Gastrocnemius medialis (tissue), 4 donors: ENCODE results near the gene SEMA3E. TPM values are rescaled to one million over a fixed set of nuclear protein-coding genes. Genes with fewer than 3 reads are reported as not detected.
"Not testable (repeated sequence)": the region's sequence is repeated elsewhere in the genome, so short reads cannot be mapped to it uniquely, and the experiment has no call there.

Experiments used
- ATAC-seq, 2 donors: fragments of 150-250 bp; one replicate each; pipeline ENCODE4 v1.9.1; 2016
- DNase-seq, 2 donors: peaks; one replicate each; pipeline ENCODE4 v3.0.0-alpha.2; 2019
- H3K27ac ChIP-seq, 4 donors: fragments of 200-600 bp; sonication (generic); 1 replicate in 1 of 4; 2 replicates in 3 of 4; pipeline ENCODE4 v1.5.1; 2016 to 2018; ENCODE audit warnings: mild to moderate bottlenecking in 2 of 4, moderate library complexity in 1 of 4
- H3K27me3 ChIP-seq, 3 donors: fragments of 200-600 bp; sonication (generic) in 2 of 3; 1 replicate in 1 of 3; 2 replicates in 2 of 3; pipeline versions ENCODE4 v1.5.1 to v1.6.0; 2016 to 2019; ENCODE audit warnings: mild to moderate bottlenecking in 1 of 3, moderate library complexity in 1 of 3
- H3K36me3 ChIP-seq, 2 donors: fragments of 200-600 bp; sonication (generic) in 1 of 2; one replicate each; pipeline ENCODE4 v1.5.1; 2017 to 2018
- H3K4me1 ChIP-seq, 2 donors: fragments of 200-600 bp; sonication (generic) in 1 of 2; one replicate each; pipeline ENCODE4 v1.5.1; 2016 to 2017; ENCODE audit warnings: mild to moderate bottlenecking in 2 of 2
- H3K4me3 ChIP-seq, 4 donors: fragments of 200-600 bp; sonication (generic) in 3 of 4; 1 replicate in 1 of 4; 2 replicates in 3 of 4; pipeline ENCODE4 v1.5.1; 2016 to 2019; ENCODE audit warnings: mild to moderate bottlenecking in 2 of 4
- H3K9me3 ChIP-seq, 3 donors: fragments of 200-600 bp; sonication (generic) in 2 of 3; 1 replicate in 1 of 3; 2 replicates in 2 of 3; pipeline ENCODE4 v1.5.1; 2016 to 2019
- POLR2A ChIP-seq, 2 donors: fragments of 450-650 bp; IDR thresholded peaks; one replicate each; pipeline ENCODE4 v1.6.1; 2017; ENCODE audit warnings: antibody characterized with exemption in 2 of 2, mild to moderate bottlenecking in 2 of 2, moderate library complexity in 2 of 2
- in situ Hi-C, 4 donors: fragments of 200-750 bp; cut with MboI; loops; one replicate each; pipeline versions ENCODE4 v1.15.0 to v1.8.0; 2017; ENCODE audit warnings: low sequenced_read_pairs in 4 of 4
- intact Hi-C: fragments of 100-400 bp; cut with DNase I; formaldehyde crosslinking; loops from one replicate; pipeline ENCODE4 v1.15.1; 2023; ENCODE audit warnings: low total_unique reads
- total RNA-seq, 4 donors: library from RNA; depleted of rRNA; stranded (reverse); fragments of >200 nt; gene quantifications; one replicate each; pipeline versions ENCODE4 v1.1.0 to v1.2.3, GENCODE V29; 2016
- TF ChIP-seq, protein P1 (sequence below), 5 experiments: fragments of 450-650 bp in 3 of 5; fragments of 200-600 bp in 2 of 5; sonication (generic) in 2 of 5; IDR thresholded peaks in 4 of 5; conservative IDR thresholded peaks in 1 of 5; 1 replicate in 4 of 5; 2 replicates in 1 of 5; pipeline ENCODE4 v1.5.1; 2016 to 2019; ENCODE audit warnings: antibody characterized with exemption in 5 of 5, mild to moderate bottlenecking in 3 of 5, moderate library complexity in 3 of 5

Gene SEMA3E
- total RNA-seq, 4 donors from 2014 or later = 0.22 to 0.41 (median 0.32) TPM; not detected in 1

DNA sequence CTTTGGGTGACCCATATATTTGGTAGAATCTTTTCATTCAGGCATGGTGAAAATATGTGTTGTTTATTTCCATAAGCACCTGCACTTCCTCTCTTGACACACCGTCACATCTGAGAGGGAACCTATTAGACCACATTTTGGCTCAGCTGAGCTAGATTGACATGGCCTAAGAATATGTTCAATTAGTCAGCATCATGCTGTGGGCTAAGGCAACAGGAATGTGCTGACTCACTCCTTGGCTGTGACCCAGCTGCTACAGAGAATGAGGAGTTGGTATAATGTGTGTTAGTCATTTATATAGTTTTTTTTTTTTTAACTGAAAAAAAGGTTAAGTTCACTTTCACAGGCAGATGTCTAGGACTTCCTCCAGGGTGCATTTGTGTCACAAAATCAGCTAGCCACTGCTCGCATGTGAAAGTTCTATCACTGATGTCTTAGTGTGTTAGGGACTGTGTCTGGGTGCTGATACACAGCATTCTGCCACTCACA, 180.6 kb downstream of the SEMA3E start:
- in situ Hi-C loops (no loop called here), intact Hi-C loops (no loop called here)
- no peak overlapping the region for H3K4me3 ChIP-seq
- H3K27me3 ChIP-seq = no peaks in the 10 kb centered on the region
- H3K9me3 ChIP-seq = no peaks in the 10 kb centered on the region
- H3K36me3 ChIP-seq = no peaks in the 10 kb centered on the region
- H3K4me1 ChIP-seq = no peaks in the 10 kb centered on the region
- no peak overlapping the region for H3K27ac ChIP-seq
- ATAC-seq (peak in 1 of 2 donors; percentile 55), DNase-seq (peak in 1 of 2 donors; percentile 24)
- TF ChIP-seq, protein P1, sequence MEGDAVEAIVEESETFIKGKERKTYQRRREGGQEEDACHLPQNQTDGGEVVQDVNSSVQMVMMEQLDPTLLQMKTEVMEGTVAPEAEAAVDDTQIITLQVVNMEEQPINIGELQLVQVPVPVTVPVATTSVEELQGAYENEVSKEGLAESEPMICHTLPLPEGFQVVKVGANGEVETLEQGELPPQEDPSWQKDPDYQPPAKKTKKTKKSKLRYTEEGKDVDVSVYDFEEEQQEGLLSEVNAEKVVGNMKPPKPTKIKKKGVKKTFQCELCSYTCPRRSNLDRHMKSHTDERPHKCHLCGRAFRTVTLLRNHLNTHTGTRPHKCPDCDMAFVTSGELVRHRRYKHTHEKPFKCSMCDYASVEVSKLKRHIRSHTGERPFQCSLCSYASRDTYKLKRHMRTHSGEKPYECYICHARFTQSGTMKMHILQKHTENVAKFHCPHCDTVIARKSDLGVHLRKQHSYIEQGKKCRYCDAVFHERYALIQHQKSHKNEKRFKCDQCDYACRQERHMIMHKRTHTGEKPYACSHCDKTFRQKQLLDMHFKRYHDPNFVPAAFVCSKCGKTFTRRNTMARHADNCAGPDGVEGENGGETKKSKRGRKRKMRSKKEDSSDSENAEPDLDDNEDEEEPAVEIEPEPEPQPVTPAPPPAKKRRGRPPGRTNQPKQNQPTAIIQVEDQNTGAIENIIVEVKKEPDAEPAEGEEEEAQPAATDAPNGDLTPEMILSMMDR (IDR thresholded peaks at IDR 0.05 in 4 of 5, conservative IDR thresholded peaks at IDR 0.05 in 1 of 5) = no peak
- TF ChIP-seq POLR2A (IDR thresholded peaks at IDR 0.05) = no peak

DNA sequence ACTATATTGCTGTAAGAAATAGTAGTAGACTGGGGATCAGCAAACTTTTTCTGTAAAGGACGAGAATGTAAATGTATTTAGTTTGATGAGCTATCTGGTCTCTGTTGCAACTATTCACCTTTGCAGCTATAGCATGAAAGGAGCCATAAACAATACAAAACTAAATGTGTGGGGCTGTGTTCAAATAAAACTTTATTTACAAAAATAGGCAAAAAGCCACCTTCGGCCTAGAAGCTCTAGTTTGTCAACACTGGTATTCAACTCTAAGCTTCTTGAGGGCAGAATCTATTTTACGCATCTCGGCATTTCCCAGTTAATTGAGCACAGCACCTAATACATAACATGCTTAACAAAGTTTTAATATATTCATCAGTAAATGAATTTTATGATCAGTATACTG, 181.4 kb downstream of the SEMA3E start:
- Histone ChIP-seq H3K9me3 (no peaks in the 10 kb centered on the region), H3K27ac (no peak overlapping the region), H3K4me3 (no peak overlapping the region), H3K27me3 (no peaks in the 10 kb centered on the region), H3K36me3 (no peaks in the 10 kb centered on the region), H3K4me1 (no peaks in the 10 kb centered on the region)
- ATAC-seq (no peak), DNase-seq (no peak)
- TF ChIP-seq, protein P1 (IDR thresholded peaks at IDR 0.05 in 4 of 5, conservative IDR thresholded peaks at IDR 0.05 in 1 of 5) = no peak
- TF ChIP-seq POLR2A (IDR thresholded peaks at IDR 0.05) = no peak
- intact Hi-C loops (no loop called here), in situ Hi-C loops (no loop called here)

DNA sequence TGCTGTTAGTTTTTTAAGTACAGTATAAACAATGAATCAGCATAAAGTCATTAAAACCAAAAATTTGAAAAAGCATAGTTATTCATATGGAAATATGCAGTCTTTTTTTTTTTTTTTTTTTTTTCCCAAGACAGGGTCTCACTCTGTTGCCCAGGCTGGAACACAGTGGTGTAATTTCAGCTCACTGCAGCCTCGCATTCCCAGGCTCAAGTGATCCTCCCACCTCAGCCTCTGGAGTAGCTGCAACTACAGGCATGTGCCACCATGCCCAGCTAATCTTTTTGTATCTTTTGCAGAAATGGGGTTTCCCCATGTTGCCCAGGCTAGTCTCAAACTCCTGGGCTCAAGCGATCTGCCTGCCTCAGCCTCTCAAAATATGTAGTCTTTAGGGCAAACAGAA, 182.0 kb downstream of the SEMA3E start:
- ATAC-seq (no peak), DNase-seq (no peak)
- in situ Hi-C loops (no loop called here), intact Hi-C loops (no loop called here)
- H3K4me1 ChIP-seq = no peaks in the 10 kb centered on the region
- H3K27me3 ChIP-seq = no peaks in the 10 kb centered on the region
- no peak overlapping the region for H3K4me3 ChIP-seq
- H3K9me3 ChIP-seq = no peaks in the 10 kb centered on the region
- TF ChIP-seq POLR2A (IDR thresholded peaks at IDR 0.05) = no peak
- no peaks in the 10 kb centered on the region for H3K36me3 ChIP-seq
- no peak overlapping the region for H3K27ac ChIP-seq

DNA sequence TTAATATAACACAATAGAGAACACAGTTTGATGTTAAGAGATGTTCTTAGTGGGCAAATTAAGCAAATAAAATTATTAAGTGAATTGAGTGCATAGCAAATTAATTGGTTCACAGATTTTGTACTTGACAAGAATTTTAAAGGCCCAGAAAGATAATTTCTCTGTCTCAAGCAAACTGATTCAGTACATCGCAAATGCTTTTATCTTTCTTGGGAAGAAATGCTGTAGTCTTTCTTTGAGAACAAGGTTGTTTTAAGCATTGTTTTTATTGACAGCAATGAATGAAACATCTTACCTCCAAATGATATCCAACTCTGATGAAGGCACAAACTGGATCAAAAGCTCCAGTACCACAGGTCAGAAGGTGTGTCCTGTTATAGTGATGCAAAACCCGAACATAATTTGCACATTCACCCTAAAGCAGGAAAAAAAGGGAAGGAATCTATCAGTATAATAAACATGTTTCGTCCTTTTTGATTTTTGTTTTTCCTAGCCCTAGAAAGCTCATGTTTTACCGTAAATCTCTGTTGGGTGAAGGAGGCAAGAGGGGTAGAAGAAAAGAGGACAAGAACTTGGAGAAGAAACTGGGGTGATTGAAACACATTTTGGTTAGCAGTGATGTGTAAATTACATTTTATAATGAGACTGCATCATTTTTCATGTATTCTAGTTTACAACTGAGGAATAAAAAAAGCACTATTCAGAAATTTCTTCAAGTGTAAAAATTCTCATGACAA, 182.6 kb downstream of the SEMA3E start:
- TF ChIP-seq, protein P1 (IDR thresholded peaks at IDR 0.05 in 4 of 5, conservative IDR thresholded peaks at IDR 0.05 in 1 of 5) = no peak
- no peak for TF ChIP-seq POLR2A (IDR thresholded peaks at IDR 0.05)
- Histone ChIP-seq H3K27me3 (no peaks in the 10 kb centered on the region), H3K4me1 (no peaks in the 10 kb centered on the region), H3K4me3 (no peak overlapping the region), H3K36me3 (no peaks in the 10 kb centered on the region), H3K27ac (no peak overlapping the region), H3K9me3 (no peaks in the 10 kb centered on the region)
- in situ Hi-C loops (no loop called here), intact Hi-C loops (no loop called here)
- ATAC-seq = no peak
- no peak for DNase-seq

DNA sequence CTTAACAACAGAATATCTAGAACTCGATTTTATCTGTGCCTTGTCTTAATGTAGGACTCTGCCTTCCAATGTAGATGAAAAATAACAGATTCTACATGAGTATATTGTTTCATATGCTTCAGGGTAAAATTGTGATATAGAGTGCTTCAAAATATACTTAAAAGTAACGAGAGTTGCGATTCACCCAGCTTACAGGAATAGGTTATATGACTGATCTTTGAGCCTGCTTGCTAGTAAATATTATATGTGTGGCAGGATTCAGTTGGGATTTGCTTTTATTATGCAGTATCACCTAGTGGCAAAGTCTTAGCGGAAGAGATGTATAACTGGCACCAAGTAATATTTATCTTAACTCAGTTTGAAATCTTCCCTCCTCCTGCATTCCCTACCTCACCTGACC, 183.3 kb downstream of the SEMA3E start:
- Histone ChIP-seq H3K27me3 (no peaks in the 10 kb centered on the region), H3K4me1 (no peaks in the 10 kb centered on the region), H3K36me3 (no peaks in the 10 kb centered on the region), H3K4me3 (no peak overlapping the region), H3K9me3 (no peaks in the 10 kb centered on the region), H3K27ac (no peak overlapping the region)
- DNase-seq = no peak
- in situ Hi-C loops = no loop called here
- no peak for ATAC-seq
- TF ChIP-seq POLR2A (IDR thresholded peaks at IDR 0.05) = no peak
- TF ChIP-seq, protein P1 (IDR thresholded peaks at IDR 0.05 in 4 of 5, conservative IDR thresholded peaks at IDR 0.05 in 1 of 5) = no peak
- intact Hi-C loops = no loop called here

DNA sequence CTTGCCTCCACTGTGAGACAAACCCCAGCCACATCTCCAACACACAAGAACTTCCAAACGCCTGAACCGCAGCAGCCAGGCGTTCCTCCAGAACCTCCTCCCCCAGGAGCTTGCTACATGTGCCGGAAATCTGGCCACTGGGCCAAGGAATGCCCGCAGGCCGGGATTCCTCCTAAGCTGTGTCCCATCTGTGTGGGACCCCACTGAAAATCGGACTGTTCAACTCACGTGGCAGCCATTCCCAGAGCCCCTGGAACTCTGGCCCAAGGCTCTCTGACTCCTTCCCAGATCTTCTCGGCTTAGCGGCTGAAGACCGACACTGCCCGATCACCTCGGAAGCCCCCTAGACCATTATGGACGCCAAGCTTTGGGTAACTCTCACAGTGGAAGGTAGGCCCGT, 187.1 kb downstream of the SEMA3E start:
- H3K9me3 ChIP-seq, intact Hi-C loops, DNase-seq, ATAC-seq, H3K27ac ChIP-seq, H3K27me3 ChIP-seq, H3K4me1 ChIP-seq, in situ Hi-C loops, H3K36me3 ChIP-seq, H3K4me3 ChIP-seq: not testable (repeated sequence)

DNA sequence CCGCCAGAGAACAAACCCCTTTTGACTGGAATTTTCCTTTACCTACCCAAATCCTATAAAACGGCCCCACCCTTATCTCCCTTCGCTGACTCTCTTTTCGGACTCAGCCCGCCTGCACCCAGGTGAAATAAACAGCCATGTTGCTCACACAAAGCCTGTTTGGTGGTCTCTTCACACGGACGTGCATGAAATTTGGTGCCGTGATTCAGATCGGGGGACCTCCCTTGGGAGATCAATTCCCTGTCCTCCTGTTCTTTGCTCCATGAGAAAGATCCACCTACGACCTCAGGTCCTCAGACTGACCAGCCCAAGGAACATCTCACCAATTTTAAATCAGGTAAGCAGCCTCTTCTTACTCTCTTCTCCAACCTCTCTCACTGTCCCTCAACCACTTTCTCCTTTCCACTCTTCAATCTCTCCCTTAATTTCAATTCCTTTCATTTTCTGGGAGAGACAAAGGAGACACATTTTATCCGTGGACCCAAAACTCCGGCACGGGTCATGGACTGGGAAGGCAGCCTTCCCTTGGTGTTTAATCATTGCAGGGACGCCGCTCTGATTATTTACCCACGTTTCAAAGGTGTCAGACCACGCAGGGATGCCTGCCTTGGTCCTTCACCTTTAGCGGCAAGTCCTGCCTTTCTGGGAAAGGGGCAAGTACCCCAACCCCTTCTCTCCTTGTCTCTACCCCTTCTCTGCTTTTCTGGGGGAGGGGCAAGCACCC, 188.8 kb downstream of the SEMA3E start:
- H3K9me3 ChIP-seq, DNase-seq, H3K27me3 ChIP-seq, intact Hi-C loops, H3K4me3 ChIP-seq, H3K36me3 ChIP-seq, H3K4me1 ChIP-seq, H3K27ac ChIP-seq, ATAC-seq, in situ Hi-C loops: not testable (repeated sequence)
